Glutamatergic neuron (in vitro differentiated cells): Measurements from ENCODE around the gene NEK1. TPM values are rescaled to one million over a fixed set of nuclear protein-coding genes. Genes with fewer than 3 reads are reported as not detected.
"Not testable (repeated sequence)": the region's sequence is repeated elsewhere in the genome, so short reads cannot be mapped to it uniquely, and the experiment has no call there.

Experiments used
- DNase-seq: peaks from one replicate; pipeline ENCODE4 v3.0.0; 2022
- H3K27ac Mint-ChIP-seq: one replicate; pipeline ENCODE4 v1.8.0; 2020; ENCODE audit warnings: mild to moderate bottlenecking, mixed read lengths, inconsistent platforms; ENCODE audit not compliant: unreplicated experiment
- H3K27me3 Mint-ChIP-seq: one replicate; pipeline ENCODE4 v1.8.0; 2020; ENCODE audit warnings: mild to moderate bottlenecking, moderate library complexity, mixed read lengths, inconsistent platforms; ENCODE audit not compliant: unreplicated experiment
- H3K36me3 Mint-ChIP-seq: one replicate; pipeline ENCODE4 v1.8.0; 2020; ENCODE audit warnings: mild to moderate bottlenecking, mixed read lengths, inconsistent platforms; ENCODE audit not compliant: unreplicated experiment
- H3K4me1 Mint-ChIP-seq: one replicate; pipeline ENCODE4 v1.8.0; 2020; ENCODE audit warnings: mild to moderate bottlenecking, low read depth, mixed read lengths, inconsistent platforms; ENCODE audit not compliant: unreplicated experiment
- H3K4me3 Mint-ChIP-seq: one replicate; pipeline ENCODE4 v1.8.0; 2020; ENCODE audit warnings: mild to moderate bottlenecking, mixed read lengths, inconsistent platforms; ENCODE audit not compliant: unreplicated experiment
- H3K9me3 Mint-ChIP-seq: one replicate; pipeline ENCODE4 v1.8.0; 2020; ENCODE audit warnings: mild to moderate bottlenecking, moderate library complexity, mixed read lengths, inconsistent platforms; ENCODE audit not compliant: unreplicated experiment
- total RNA-seq: library from RNA; stranded (reverse); fragmentation: NEBNext Ultra II Directional; extraction: Animal tissue kit (Norgen Biotek cat#: 25700); gene quantifications from one replicate; pipeline ENCODE4 v1.2.1, GENCODE V29; 2021; ENCODE audit not compliant: unreplicated experiment
- TF ChIP-seq, protein P1 (sequence below): fragments of 200-600 bp; sonication (generic); IDR thresholded peaks from one replicate; pipeline ENCODE4 v1.5.0; 2021; ENCODE audit not compliant: partially characterized antibody, unreplicated experiment

Gene NEK1
- total RNA-seq, 1 donor from 2014 or later, result 23.2 TPM

DNA sequence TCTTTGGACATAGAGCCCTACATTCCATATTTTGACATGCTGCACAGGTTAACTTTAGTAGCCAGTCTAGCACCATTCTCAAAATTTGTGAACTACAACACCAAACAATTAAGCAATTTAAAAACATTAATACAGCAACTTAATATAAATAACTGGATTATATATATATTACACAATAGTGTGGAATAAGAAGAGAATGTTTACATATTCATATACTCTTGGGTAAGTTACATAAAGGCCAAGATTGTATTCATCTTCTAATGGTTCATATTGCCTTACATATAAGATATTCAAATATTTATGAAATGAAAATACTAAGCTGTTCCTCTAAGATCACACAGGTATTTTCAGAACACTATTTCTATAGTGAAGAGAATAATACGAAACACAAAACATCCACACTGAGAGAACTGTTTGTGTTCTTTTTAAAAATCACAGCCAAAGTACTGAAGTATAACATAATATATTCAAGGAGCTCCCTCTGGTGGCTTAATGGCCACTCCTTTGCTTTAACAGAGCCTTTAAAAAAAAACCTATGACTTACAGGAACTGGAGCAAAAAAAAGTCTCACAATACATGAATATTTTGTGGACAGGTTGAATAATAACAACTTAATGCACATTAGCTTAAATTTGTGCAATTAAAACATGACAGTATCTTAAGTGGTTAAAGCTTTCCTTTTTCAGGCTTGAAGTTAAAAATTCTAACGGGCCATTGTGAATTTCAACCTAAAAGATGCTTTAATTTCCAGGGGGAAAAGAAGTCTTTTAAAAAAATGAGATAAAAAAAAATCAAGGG is 46.2 kb downstream of the NEK1 start:
- peaks cover 18% of the 10 kb centered on the region for H3K4me1 Mint-ChIP-seq
- H3K4me3 Mint-ChIP-seq, result peak overlapping the region; percentile 32
- TF ChIP-seq, protein P1, sequence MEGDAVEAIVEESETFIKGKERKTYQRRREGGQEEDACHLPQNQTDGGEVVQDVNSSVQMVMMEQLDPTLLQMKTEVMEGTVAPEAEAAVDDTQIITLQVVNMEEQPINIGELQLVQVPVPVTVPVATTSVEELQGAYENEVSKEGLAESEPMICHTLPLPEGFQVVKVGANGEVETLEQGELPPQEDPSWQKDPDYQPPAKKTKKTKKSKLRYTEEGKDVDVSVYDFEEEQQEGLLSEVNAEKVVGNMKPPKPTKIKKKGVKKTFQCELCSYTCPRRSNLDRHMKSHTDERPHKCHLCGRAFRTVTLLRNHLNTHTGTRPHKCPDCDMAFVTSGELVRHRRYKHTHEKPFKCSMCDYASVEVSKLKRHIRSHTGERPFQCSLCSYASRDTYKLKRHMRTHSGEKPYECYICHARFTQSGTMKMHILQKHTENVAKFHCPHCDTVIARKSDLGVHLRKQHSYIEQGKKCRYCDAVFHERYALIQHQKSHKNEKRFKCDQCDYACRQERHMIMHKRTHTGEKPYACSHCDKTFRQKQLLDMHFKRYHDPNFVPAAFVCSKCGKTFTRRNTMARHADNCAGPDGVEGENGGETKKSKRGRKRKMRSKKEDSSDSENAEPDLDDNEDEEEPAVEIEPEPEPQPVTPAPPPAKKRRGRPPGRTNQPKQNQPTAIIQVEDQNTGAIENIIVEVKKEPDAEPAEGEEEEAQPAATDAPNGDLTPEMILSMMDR, result peak; percentile 55
- peak overlapping the region; percentile 85 for H3K27ac Mint-ChIP-seq
- DNase-seq, result no peak
- H3K36me3 Mint-ChIP-seq, result no peaks in the 10 kb centered on the region
- peaks cover 6% of the 10 kb centered on the region for H3K9me3 Mint-ChIP-seq
- H3K27me3 Mint-ChIP-seq, result peaks cover 2% of the 10 kb centered on the region

DNA sequence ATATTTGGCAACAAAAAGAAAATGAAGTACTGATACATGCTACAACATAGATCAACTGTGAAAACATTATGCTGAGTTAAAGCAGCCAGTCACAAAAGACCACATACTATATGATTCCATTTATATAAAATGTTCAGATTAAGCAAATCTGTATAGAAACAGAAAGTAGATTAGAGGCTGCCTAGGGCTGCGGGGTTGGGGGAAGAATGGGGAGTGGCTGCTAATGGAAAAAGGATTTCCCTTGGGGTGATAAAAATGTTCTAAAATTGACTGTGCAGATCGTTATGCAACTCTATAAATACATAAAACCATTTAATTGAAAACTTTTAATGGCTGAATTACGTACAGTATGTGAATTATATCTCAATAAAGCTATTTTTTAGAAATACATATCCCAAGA is 46.8 kb downstream of the NEK1 start:
- Mint-ChIP-seq H3K27ac (peak overlapping the region; percentile 43), H3K27me3 (no peaks in the 10 kb centered on the region), H3K36me3 (no peaks in the 10 kb centered on the region), H3K4me1 (peaks cover 17% of the 10 kb centered on the region), H3K4me3 (peak overlapping the region; percentile 35), H3K9me3 (peaks cover 6% of the 10 kb centered on the region)
- no peak for DNase-seq
- TF ChIP-seq, protein P1, result no peak

DNA sequence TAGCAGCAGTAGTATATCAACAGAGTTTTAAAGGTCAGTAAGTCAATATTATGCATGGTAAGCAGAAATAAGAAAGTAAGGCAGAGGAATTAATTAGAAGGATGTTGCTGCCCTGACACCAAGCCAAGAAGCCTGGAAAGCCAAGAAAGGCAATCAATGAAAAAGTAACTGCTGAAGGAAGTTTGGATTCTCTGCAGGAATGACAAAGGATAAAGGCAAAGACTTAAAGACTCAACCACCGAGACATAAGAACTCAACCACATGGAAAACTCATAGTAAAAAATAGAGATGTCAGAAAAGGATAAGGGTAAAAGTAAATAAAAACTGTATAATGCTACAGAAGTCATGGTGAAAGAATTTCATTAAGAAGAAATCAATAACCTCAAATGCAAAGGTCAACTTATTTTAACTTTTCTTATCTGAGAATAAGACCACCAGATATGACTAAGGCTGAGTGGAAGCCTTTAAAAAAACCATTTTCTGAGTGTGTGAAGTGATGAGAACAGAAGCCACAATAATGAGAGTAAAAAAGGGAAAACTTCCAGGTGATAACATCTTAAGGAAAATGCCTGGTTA is 55.2 kb downstream of the NEK1 start:
- H3K4me1 Mint-ChIP-seq, result no peaks in the 10 kb centered on the region
- no peak overlapping the region for H3K27ac Mint-ChIP-seq
- DNase-seq, result no peak
- no peaks in the 10 kb centered on the region for H3K27me3 Mint-ChIP-seq
- TF ChIP-seq, protein P1, result no peak
- H3K36me3 Mint-ChIP-seq, result peaks cover 8% of the 10 kb centered on the region
- H3K9me3 Mint-ChIP-seq, result no peaks in the 10 kb centered on the region
- H3K4me3 Mint-ChIP-seq, result no peak overlapping the region

DNA sequence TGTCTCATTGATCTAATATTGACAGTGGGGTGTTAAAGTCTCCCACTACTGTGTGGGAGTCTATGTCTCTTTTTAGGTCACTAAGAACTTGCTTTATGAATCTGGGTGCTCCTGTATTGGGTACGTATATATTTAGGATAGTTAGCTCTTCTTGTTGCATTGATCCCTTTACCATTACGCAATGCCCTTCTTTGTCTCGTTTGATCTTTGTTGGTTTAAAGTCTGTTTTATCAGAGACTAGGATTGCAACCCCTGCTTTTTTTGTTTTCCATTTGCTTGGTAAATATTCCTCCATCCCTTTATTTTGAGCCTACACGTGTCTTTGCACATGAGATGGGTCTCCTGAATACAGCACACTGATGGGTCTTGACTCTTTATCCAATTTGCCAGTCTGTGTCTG is 65.8 kb downstream of the NEK1 start:
- H3K27ac Mint-ChIP-seq, H3K4me1 Mint-ChIP-seq, H3K27me3 Mint-ChIP-seq, DNase-seq, H3K4me3 Mint-ChIP-seq: not testable (repeated sequence)
- Mint-ChIP-seq H3K9me3 (peaks cover 24% of the 10 kb centered on the region), H3K36me3 (peaks cover 43% of the 10 kb centered on the region)

DNA sequence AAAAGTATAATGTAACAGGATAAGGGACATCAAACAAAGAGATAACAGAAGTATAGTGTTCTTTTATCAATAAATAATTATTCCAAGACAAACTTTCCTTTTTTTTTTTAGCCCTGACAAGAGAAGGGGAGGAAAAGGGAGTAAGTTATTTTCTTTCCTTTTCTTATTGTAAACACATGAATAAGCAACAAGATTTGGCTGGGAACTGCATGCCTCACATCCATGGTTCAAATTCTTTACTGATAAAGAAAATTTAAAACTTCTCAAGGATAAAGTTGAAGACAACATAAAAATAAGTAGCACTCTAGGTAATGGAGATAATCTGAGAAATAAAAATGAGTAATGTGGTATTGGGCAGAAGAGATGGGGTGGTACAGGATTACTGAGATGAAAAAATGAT is 71.6 kb downstream of the NEK1 start:
- H3K27ac Mint-ChIP-seq, result no peak overlapping the region

More for the DNA sequence above, 71.6 kb downstream of the NEK1 start:
- H3K9me3 Mint-ChIP-seq, result peaks cover 11% of the 10 kb centered on the region
- H3K27me3 Mint-ChIP-seq, result no peaks in the 10 kb centered on the region
- TF ChIP-seq, protein P1, result no peak
- DNase-seq, result no peak
- no peak overlapping the region for H3K4me3 Mint-ChIP-seq
- no peaks in the 10 kb centered on the region for H3K4me1 Mint-ChIP-seq
- peaks cover 19% of the 10 kb centered on the region for H3K36me3 Mint-ChIP-seq
